ENCODE data around the gene KSR2. TPM values are rescaled to one million over a fixed set of nuclear protein-coding genes. Genes with fewer than 3 reads are reported as not detected.

The KSR2 gene
- total and polyA plus RNA-seq, 10 of the 15 experiments (the other 5 are each of a cell fraction or from before 2014, with no cell fraction given), result under 0.01 to 1.5 (median 0.01) TPM; not detected in 3

GRCh38 chr12:117874842-117875434, 93.9 kb downstream of the KSR2 start:
- ATAC-seq, result peak; percentile 90
- CTCF ChIA-PET, result interaction anchor here (0.6 to 8.1 kb wide), 32 partner anchors 9 to 791 kb away, joined by 3 to 111 read pairs (median 4); partner anchors contain the start of genes RFC5 and SUDS3
- peak; percentile 84 for FAIRE-seq
- no peak for TF ChIP-seq CEBPZ (IDR thresholded peaks at IDR 0.05; ENCODE audit: low read depth, low read length)
- no peak for TF ChIP-seq CHD1 (IDR thresholded peaks at IDR 0.05; ENCODE audit: low read depth, low read length)
- TF ChIP-seq NR2F1 (conservative IDR thresholded peaks at IDR 0.05), result 0 out of 2 replicates have a peak, but pooled peaks have one; percentile 16
- no peak for TF ChIP-seq BCLAF1 (IDR thresholded peaks at IDR 0.05)
- 0 out of 2 replicates have a peak, but pooled peaks have one; percentile 13 for TF ChIP-seq IKZF1 (conservative IDR thresholded peaks at IDR 0.05)
- no peak for TF ChIP-seq EED (IDR thresholded peaks at IDR 0.05; ENCODE audit: low read depth)
- 0 out of 4 replicates have a peak, but pooled peaks of 1 of the 2 experiments have one; percentile 12 for TF ChIP-seq SRF (IDR thresholded peaks at IDR 0.05; ENCODE audit: low read depth in 2 of 2, low read length in 2 of 2)
- peak; percentile 69; the same call in 1 of the 2 replicates for TF ChIP-seq YY1 (IDR thresholded peaks at IDR 0.05; ENCODE audit: low read depth, low read length)
- no peak for TF ChIP-seq SMARCA5 (IDR thresholded peaks at IDR 0.05)
- TF ChIP-seq RAD21 (IDR thresholded peaks at IDR 0.05; ENCODE audit: insufficient read depth, low read depth, low read length), result peak; percentile 89
- TF ChIP-seq RFX5 (IDR thresholded peaks at IDR 0.05; ENCODE audit: low read depth, low read length), result no peak
- TF ChIP-seq MLLT1 (IDR thresholded peaks at IDR 0.05), result no peak
- peak; percentile 51; the same call in 1 of the 2 replicates for TF ChIP-seq NBN (IDR thresholded peaks at IDR 0.05)
- no peak for TF ChIP-seq BMI1 (IDR thresholded peaks at IDR 0.05; ENCODE audit: borderline replicate concordance)

More at GRCh38 chr12:117874842-117875434, 93.9 kb downstream of the KSR2 start:
- WGBS (ENCODE audit: insufficient coverage, insufficient replicate concordance, low lambda C conversion rate, missing lambda C conversion rate), result 25% methylated on average over 18 of the region's 19 CpGs
- Histone ChIP-seq H4K20me1 (ENCODE audit: control insufficient read depth, insufficient read depth) (no peaks in the 10 kb centered on the region), H3K4me2 (ENCODE audit: control insufficient read depth, insufficient read depth) (no peak overlapping the region), H3K27ac (ENCODE audit: control insufficient read depth, insufficient read depth) (no peak overlapping the region), H3K27me3 (replicated peaks in 1 of 2; ENCODE audit: control insufficient read depth in 2 of 2, insufficient read depth in 2 of 2, low read length in 1 of 2) (no peaks in the 10 kb centered on the region), H2AFZ (ENCODE audit: control insufficient read depth, low read depth, low read length) (no peak overlapping the region), H3K36me3 (ENCODE audit: control insufficient read depth in 2 of 2, insufficient read depth in 2 of 2, low read length in 1 of 2) (no peaks in the 10 kb centered on the region), H3K4me3 (no peak overlapping the region), H3K4me1 (ENCODE audit: control insufficient read depth, insufficient read depth, low read length) (no peaks in the 10 kb centered on the region), H3K79me2 (ENCODE audit: control insufficient read depth, insufficient read depth, low read length) (no peaks in the 10 kb centered on the region), H3K9ac (ENCODE audit: control insufficient read depth, insufficient read depth, low read length) (no peak overlapping the region), H3K9me3 (replicated peaks; ENCODE audit: control insufficient read depth, insufficient read depth, low read length) (no peaks in the 10 kb centered on the region)
- DNase-seq (ENCODE audit: low read depth, low spot score), result no peak
- ChIA-PET RAD21 (ENCODE audit: unreplicated experiment) (interaction anchor here (0.7 to 5.4 kb wide), 23 partner anchors 9 to 501 kb away, joined by 3 to 44 read pairs (median 4); partner anchors contain the start of genes PEBP1, RFC5 and SUDS3), POLR2A (interaction anchor here (0.6 to 1.2 kb wide), 3 partner anchors 159 to 246 kb away, joined by 3 read pairs; no protein-coding TSS in a partner anchor), SMC1A (ENCODE audit: uncharacterized antibody, unreplicated experiment) (interaction anchor here (0.5 to 6.1 kb wide), 20 partner anchors 9 to 501 kb away, joined by 3 to 64 read pairs (median 6); partner anchors contain the start of genes PEBP1 and SUDS3)
- in situ Hi-C loops (cut with MboI) (loop anchor here (5.0 kb wide), 2 partner anchors 182 to 507 kb away; no protein-coding TSS in a partner anchor), intact Hi-C loops (cut with micrococcal nuclease; ENCODE audit: unreplicated experiment) (loop anchor here (1.0 to 10.0 kb wide), 5 partner anchors 142 to 502 kb away; partner anchors contain the start of genes PEBP1, RFC5 and SUDS3)
- no TSS peak for BruUV-seq (replicated peaks)

Measured in GM12878 (cell line).